WTC11 (cell line): ENCODE measurements around the gene LCNL1. TPM values are rescaled to one million over a fixed set of nuclear protein-coding genes. Genes with fewer than 3 reads are reported as not detected.
A peak's percentile ranks its signal among the peaks of the same experiment; 100 is the strongest.

Experiments
- ATAC-seq: fragments of 200-7000 bp; cut with Tn5 transposase; 2 replicates; pipeline ENCODE4 v1.10.0; 2021; ENCODE audit warnings: mild to moderate bottlenecking, moderate library complexity
- CTCF ChIA-PET: fragments of 300-600 bp; sonication (Branson Sonifier 250); formaldehyde crosslinking; loops from one replicate; lab custom pipeline; 2021; ENCODE audit warnings: antibody characterized with exemption; lab: Charles Lee
- POLR2A ChIA-PET: fragments of 350-600 bp; sonication (Branson Sonifier 250); formaldehyde crosslinking; loops from one replicate; lab custom pipeline; 2021; ENCODE audit warnings: antibody characterized with exemption; lab: Charles Lee
- DNase-seq: peaks from one replicate; pipeline ENCODE4 v3.0.0; 2021; ENCODE audit warnings: low spot score
- H3K27ac Mint-ChIP-seq: 2 replicates; pipeline ENCODE4 v1.8.0; 2021; ENCODE audit warnings: mixed read lengths
- H3K27me3 Mint-ChIP-seq: 2 replicates; pipeline ENCODE4 v1.8.0; 2021; ENCODE audit warnings: low read depth, mild to moderate bottlenecking, moderate library complexity, mixed read lengths
- H3K36me3 Mint-ChIP-seq: 2 replicates; pipeline ENCODE4 v1.8.0; 2021; ENCODE audit warnings: mixed read lengths
- H3K4me1 Mint-ChIP-seq: 2 replicates; pipeline ENCODE4 v1.8.0; 2022; ENCODE audit warnings: mixed read lengths
- H3K4me3 Mint-ChIP-seq: 2 replicates; pipeline ENCODE4 v1.8.0; 2021; ENCODE audit warnings: mild to moderate bottlenecking, moderate library complexity, mixed read lengths
- H3K9me3 Mint-ChIP-seq: 2 replicates; pipeline ENCODE4 v1.8.0; 2021; ENCODE audit warnings: mixed read lengths
- ARID4B ChIP-seq: sonication (generic); formaldehyde crosslinking; IDR thresholded peaks from 2 replicates; pipeline ENCODE4 v1.8.0; 2023; ENCODE audit warnings: missing genetic modification reagents, mild to moderate bottlenecking, borderline replicate concordance
- ATF2 ChIP-seq: sonication (generic); formaldehyde crosslinking; IDR thresholded peaks from 2 replicates; pipeline ENCODE4 v1.8.1; 2022; ENCODE audit warnings: low read depth, missing genetic modification reagents, borderline replicate concordance
- CBFB ChIP-seq: sonication (generic); formaldehyde crosslinking; IDR thresholded peaks from 2 replicates; pipeline ENCODE4 v1.8.1; 2022; ENCODE audit warnings: mild to moderate bottlenecking, low read depth, missing genetic modification reagents
- CTCF ChIP-seq: fragments of 200-600 bp; IDR thresholded peaks from 2 replicates; pipeline ENCODE4 v1.8.0; 2022; ENCODE audit warnings: antibody characterized with exemption
- ESRRA ChIP-seq: sonication (generic); formaldehyde crosslinking; IDR thresholded peaks from 2 replicates; pipeline ENCODE4 v1.8.1; 2022; ENCODE audit warnings: mild to moderate bottlenecking, missing genetic modification reagents, borderline replicate concordance
- ETV6 ChIP-seq: sonication (generic); formaldehyde crosslinking; IDR thresholded peaks from 2 replicates; pipeline ENCODE4 v1.8.1; 2022; ENCODE audit warnings: mild to moderate bottlenecking, missing genetic modification reagents
- FOXK1 ChIP-seq: sonication (generic); formaldehyde crosslinking; IDR thresholded peaks from 2 replicates; pipeline ENCODE4 v1.8.0; 2022; ENCODE audit warnings: mild to moderate bottlenecking, moderate library complexity, missing genetic modification reagents
- GTF2I ChIP-seq: fragments of 250-450 bp; sonication (Bioruptor Pico); conservative IDR thresholded peaks from 2 replicates; pipeline ENCODE4 v1.4.0; 2021; ENCODE audit warnings: mild to moderate bottlenecking
- HMGXB4 ChIP-seq: sonication (generic); formaldehyde crosslinking; IDR thresholded peaks from 2 replicates; pipeline ENCODE4 v1.8.1; 2023; ENCODE audit warnings: mild to moderate bottlenecking, moderate library complexity, missing genetic modification reagents
- IRF2 ChIP-seq: sonication (generic); formaldehyde crosslinking; IDR thresholded peaks from 2 replicates; pipeline ENCODE4 v1.8.0; 2022; ENCODE audit warnings: low read depth, missing genetic modification reagents, borderline replicate concordance
- MXD4 ChIP-seq: fragments of 250-450 bp; sonication (Bioruptor Pico); IDR thresholded peaks from 2 replicates; pipeline ENCODE4 v1.8.0; 2021; ENCODE audit warnings: mild to moderate bottlenecking, moderate library complexity, borderline replicate concordance
- MYBL2 ChIP-seq: sonication (generic); formaldehyde crosslinking; IDR thresholded peaks from 2 replicates; pipeline ENCODE4 v1.8.1; 2023; ENCODE audit warnings: mild to moderate bottlenecking, moderate library complexity, missing genetic modification reagents
- NFATC4 ChIP-seq: fragments of 250-450 bp; sonication (Bioruptor Pico); IDR thresholded peaks from 2 replicates; pipeline ENCODE4 v1.9.0; 2021; ENCODE audit warnings: mild to moderate bottlenecking
- NFYB ChIP-seq: sonication (generic); formaldehyde crosslinking; conservative IDR thresholded peaks from 2 replicates; pipeline ENCODE4 v1.8.0; 2022; ENCODE audit warnings: low read depth, missing genetic modification reagents
- OVOL2 ChIP-seq: fragments of 250-450 bp; sonication (Bioruptor Pico); IDR thresholded peaks from 2 replicates; pipeline ENCODE4 v1.9.0; 2021; ENCODE audit warnings: mild to moderate bottlenecking, borderline replicate concordance
- ZNF138 ChIP-seq: sonication (generic); formaldehyde crosslinking; conservative IDR thresholded peaks from 2 replicates; pipeline ENCODE4 v1.8.1; 2022; ENCODE audit warnings: mild to moderate bottlenecking, moderate library complexity, missing genetic modification reagents
- ZNF219 ChIP-seq: sonication (generic); formaldehyde crosslinking; IDR thresholded peaks from 2 replicates; pipeline ENCODE4 v1.8.0; 2023; ENCODE audit warnings: missing genetic modification reagents, mild to moderate bottlenecking, borderline replicate concordance
- total RNA-seq: library from RNA; stranded (reverse); gene quantifications from 3 replicates; pipeline ENCODE4 v1.2.3, GENCODE V29; 2021

Gene LCNL1
- total RNA-seq, 1 experiment from 2014 or later: 0.50 TPM

GRCh38 chr9:137029058-137029936, 46.5 kb downstream of the LCNL1 start (continued):
- no peak for TF ChIP-seq ATF2
- TF ChIP-seq MYBL2 (CRISPR knock-in tag): no peak
- TF ChIP-seq CTCF: peak; percentile 84
- no peak for TF ChIP-seq IRF2 (CRISPR knock-in tag)
- no peak for TF ChIP-seq CBFB (CRISPR knock-in tag)
- no peak for TF ChIP-seq ZNF138 (CRISPR knock-in tag)
- TF ChIP-seq NFATC4 (CRISPR knock-in tag): no peak
- TF ChIP-seq HMGXB4 (CRISPR knock-in tag): peak; percentile 7; the same call in 1 of the 2 replicates
- TF ChIP-seq GTF2I (CRISPR knock-in tag): no peak

- POLR2A ChIA-PET: no interaction called here
- ATAC-seq: no peak
Observed at GRCh38 chr9:137030006-137030405, 47.2 kb downstream of the LCNL1 start.

More at GRCh38 chr9:137030006-137030405, 47.2 kb downstream of the LCNL1 start:
- H3K36me3 Mint-ChIP-seq: no peaks in the 10 kb centered on the region
- no peak for DNase-seq
- 0 out of 2 replicates have a peak, but pooled peaks cover 2% of the 10 kb centered on the region for H3K4me1 Mint-ChIP-seq
- H3K9me3 Mint-ChIP-seq: no peaks in the 10 kb centered on the region
- TF ChIP-seq MYBL2 (CRISPR knock-in tag) (no peak), ZNF219 (CRISPR knock-in tag) (no peak), ARID4B (CRISPR knock-in tag) (no peak), NFYB (no peak), FOXK1 (CRISPR knock-in tag) (no peak), OVOL2 (no peak), ETV6 (no peak), MXD4 (no peak), ESRRA (CRISPR knock-in tag) (no peak)
- H3K27me3 Mint-ChIP-seq: peaks cover 17% of the 10 kb centered on the region
- CTCF ChIA-PET: interaction anchor here (0.6 to 4.1 kb wide), 91 partner anchors 9 to 429 kb away, joined by 3 to 58 read pairs (median 7); partner anchors contain the start of genes AJM1, CCDC183, CLIC3 and CYSRT1
- H3K4me3 Mint-ChIP-seq: no peak overlapping the region
- H3K27ac Mint-ChIP-seq: no peak overlapping the region
